Activated CD8-positive, alpha-beta T cell treated with anti-CD3 and anti-CD28 coated beads for 36 hours (primary cell): Measurements from ENCODE around the gene PPP4R2. TPM values are rescaled to one million over a fixed set of nuclear protein-coding genes. Genes with fewer than 3 reads are reported as not detected.

Experiments
- ATAC-seq: fragments of 200-7000 bp; cut with Tn5 transposase; one replicate; pipeline ENCODE4 v1.10.0; 2021; ENCODE audit warnings: mild to moderate bottlenecking, moderate library complexity
- CTCF ChIA-PET: fragments of 350-600 bp; sonication (Branson Sonifier 250); formaldehyde crosslinking; loops from one replicate; lab custom pipeline; 2021; ENCODE audit warnings: antibody characterized with exemption; lab: Charles Lee
- POLR2A ChIA-PET: fragments of 350-600 bp; sonication (Branson Sonifier 250); formaldehyde crosslinking; loops from one replicate; lab custom pipeline; 2021; ENCODE audit warnings: antibody characterized with exemption; lab: Charles Lee
- DNase-seq: peaks from one replicate; pipeline ENCODE4 v3.0.0-alpha.2; 2020
- H3K27ac Mint-ChIP-seq: one replicate; pipeline ENCODE4 v1.8.0; 2021; ENCODE audit warnings: mild to moderate bottlenecking, mixed read lengths
- H3K27me3 Mint-ChIP-seq: one replicate; pipeline ENCODE4 v1.8.0; 2021; ENCODE audit warnings: mixed read lengths
- H3K36me3 Mint-ChIP-seq: one replicate; pipeline ENCODE4 v1.8.0; 2021; ENCODE audit warnings: low read depth, mixed read lengths
- H3K4me1 Mint-ChIP-seq: one replicate; pipeline ENCODE4 v1.8.0; 2021; ENCODE audit warnings: low read depth, mixed read lengths
- H3K4me3 Mint-ChIP-seq: one replicate; pipeline ENCODE4 v1.8.0; 2021; ENCODE audit warnings: mild to moderate bottlenecking, moderate library complexity, mixed read lengths
- H3K9me3 Mint-ChIP-seq: one replicate; pipeline ENCODE4 v1.8.0; 2021; ENCODE audit warnings: mixed read lengths
- intact Hi-C: fragments of 100-400 bp; cut with micrococcal nuclease; formaldehyde crosslinking; loops from one replicate; pipeline ENCODE4 v1.10.0; 2022
- total RNA-seq, 2 experiments: library from RNA; stranded (reverse); gene quantifications; one replicate each; pipeline ENCODE4 v1.2.3, GENCODE V29; 2021
- TF ChIP-seq, protein P1 (sequence below): fragments of 200-600 bp; IDR thresholded peaks from one replicate; pipeline ENCODE4 v1.8.0; 2022; ENCODE audit warnings: antibody characterized with exemption, mild to moderate bottlenecking

Gene PPP4R2
- total RNA-seq, 2 experiments from 2014 or later = 85.5 to 88.6 TPM

DNA sequence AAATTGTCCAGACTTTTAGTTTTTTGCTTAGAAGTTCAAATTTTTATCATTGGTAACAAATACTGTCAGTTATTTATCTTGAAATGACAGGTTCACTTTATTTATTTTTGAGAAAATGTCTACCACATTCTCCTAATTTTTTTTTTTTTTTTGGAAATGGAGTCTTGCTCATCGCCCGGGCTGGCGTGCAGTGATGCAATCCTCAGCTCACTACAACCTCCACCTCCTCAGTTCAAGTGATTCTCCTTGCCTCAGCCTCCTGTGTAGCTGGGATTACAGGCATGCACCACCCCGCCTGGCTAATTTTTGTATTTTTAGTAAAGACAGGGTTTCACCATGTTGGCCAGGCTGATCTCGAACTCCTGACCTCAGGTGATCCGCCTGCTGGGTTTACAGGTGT, 48.8 kb downstream of the PPP4R2 start:
- H3K4me1 Mint-ChIP-seq = peaks cover 54% of the 10 kb centered on the region
- ATAC-seq = no peak

DNA sequence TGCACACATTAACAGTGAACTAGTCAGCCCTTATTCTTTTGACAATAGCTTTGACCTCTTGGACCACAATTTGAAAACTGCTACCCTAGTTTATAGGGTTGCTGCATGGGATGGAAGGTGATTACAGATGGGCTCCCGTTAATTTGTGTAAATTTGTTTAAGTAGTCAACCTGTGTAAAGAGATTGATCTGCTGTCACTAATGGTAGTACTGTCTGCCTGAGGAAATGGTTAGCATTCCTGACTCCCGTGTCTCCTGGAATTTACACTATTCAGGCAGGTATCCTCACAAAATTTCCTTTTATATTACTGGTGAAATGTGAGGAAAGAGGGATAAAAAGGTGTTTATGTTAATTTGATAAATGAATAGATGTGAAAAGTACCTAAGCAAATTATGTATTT, 49.6 kb downstream of the PPP4R2 start:
- POLR2A ChIA-PET = interaction anchor here (0.7 to 0.9 kb wide), 2 partner anchors 24 to 66 kb away, joined by 3 read pairs; no protein-coding TSS in a partner anchor
- Mint-ChIP-seq H3K36me3 (peaks cover 10% of the 10 kb centered on the region), H3K4me3 (no peak overlapping the region), H3K4me1 (peaks cover 48% of the 10 kb centered on the region), H3K9me3 (no peaks in the 10 kb centered on the region), H3K27me3 (no peaks in the 10 kb centered on the region), H3K27ac (peak overlapping the region; percentile 37)
- DNase-seq (no peak), ATAC-seq (no peak)
- TF ChIP-seq, protein P1, sequence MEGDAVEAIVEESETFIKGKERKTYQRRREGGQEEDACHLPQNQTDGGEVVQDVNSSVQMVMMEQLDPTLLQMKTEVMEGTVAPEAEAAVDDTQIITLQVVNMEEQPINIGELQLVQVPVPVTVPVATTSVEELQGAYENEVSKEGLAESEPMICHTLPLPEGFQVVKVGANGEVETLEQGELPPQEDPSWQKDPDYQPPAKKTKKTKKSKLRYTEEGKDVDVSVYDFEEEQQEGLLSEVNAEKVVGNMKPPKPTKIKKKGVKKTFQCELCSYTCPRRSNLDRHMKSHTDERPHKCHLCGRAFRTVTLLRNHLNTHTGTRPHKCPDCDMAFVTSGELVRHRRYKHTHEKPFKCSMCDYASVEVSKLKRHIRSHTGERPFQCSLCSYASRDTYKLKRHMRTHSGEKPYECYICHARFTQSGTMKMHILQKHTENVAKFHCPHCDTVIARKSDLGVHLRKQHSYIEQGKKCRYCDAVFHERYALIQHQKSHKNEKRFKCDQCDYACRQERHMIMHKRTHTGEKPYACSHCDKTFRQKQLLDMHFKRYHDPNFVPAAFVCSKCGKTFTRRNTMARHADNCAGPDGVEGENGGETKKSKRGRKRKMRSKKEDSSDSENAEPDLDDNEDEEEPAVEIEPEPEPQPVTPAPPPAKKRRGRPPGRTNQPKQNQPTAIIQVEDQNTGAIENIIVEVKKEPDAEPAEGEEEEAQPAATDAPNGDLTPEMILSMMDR = no peak
- intact Hi-C loops = no loop called here
- CTCF ChIA-PET = interaction anchor here (1.0 to 4.3 kb wide), 2 partner anchors 8 to 10 kb away, joined by 3 to 24 read pairs; no protein-coding TSS in a partner anchor

More for the DNA sequence above, 48.8 kb downstream of the PPP4R2 start:
- H3K27me3 Mint-ChIP-seq = no peaks in the 10 kb centered on the region
- CTCF ChIA-PET = interaction anchor here (4.3 kb wide), 1 partner anchor 11 kb away, joined by 24 read pairs; no protein-coding TSS in a partner anchor
- peaks cover 10% of the 10 kb centered on the region for H3K36me3 Mint-ChIP-seq
- no peak for DNase-seq
- H3K9me3 Mint-ChIP-seq = no peaks in the 10 kb centered on the region
- intact Hi-C loops = no loop called here
- POLR2A ChIA-PET = interaction anchor here (0.7 to 0.9 kb wide), 2 partner anchors 23 to 65 kb away, joined by 3 read pairs; no protein-coding TSS in a partner anchor
- TF ChIP-seq, protein P1 = no peak
- no peak overlapping the region for H3K4me3 Mint-ChIP-seq
- no peak overlapping the region for H3K27ac Mint-ChIP-seq

DNA sequence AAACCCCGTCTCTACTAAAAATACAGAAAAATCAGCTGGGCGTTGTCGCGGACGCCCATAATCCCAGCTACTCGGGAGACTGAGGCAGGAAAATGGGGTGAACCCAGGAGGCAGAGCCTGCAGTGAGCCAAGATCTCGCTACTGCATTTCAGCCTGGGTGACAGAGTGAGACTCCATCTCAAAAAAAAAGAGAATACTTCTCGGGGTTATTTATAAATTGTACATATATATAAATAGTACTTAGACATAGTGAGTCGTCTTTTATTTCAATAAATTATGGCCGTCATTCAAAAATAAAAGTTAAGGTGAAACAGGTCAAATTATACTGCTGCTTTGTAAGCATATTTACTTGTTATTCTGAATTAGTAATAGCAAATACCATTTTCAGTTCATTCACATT, 52.7 kb downstream of the PPP4R2 start:
- TF ChIP-seq, protein P1 = no peak
- ChIA-PET CTCF (no interaction called here), POLR2A (interaction anchor here (1.0 kb wide), 1 partner anchor 57 kb away, joined by 3 read pairs; no protein-coding TSS in a partner anchor)
- intact Hi-C loops = no loop called here
- no peaks in the 10 kb centered on the region for H3K9me3 Mint-ChIP-seq
- ATAC-seq = no peak
- no peak overlapping the region for H3K27ac Mint-ChIP-seq
- no peak for DNase-seq
- no peak overlapping the region for H3K4me3 Mint-ChIP-seq
- peaks cover 6% of the 10 kb centered on the region for H3K36me3 Mint-ChIP-seq
- H3K4me1 Mint-ChIP-seq = peaks cover 33% of the 10 kb centered on the region
- H3K27me3 Mint-ChIP-seq = no peaks in the 10 kb centered on the region

DNA sequence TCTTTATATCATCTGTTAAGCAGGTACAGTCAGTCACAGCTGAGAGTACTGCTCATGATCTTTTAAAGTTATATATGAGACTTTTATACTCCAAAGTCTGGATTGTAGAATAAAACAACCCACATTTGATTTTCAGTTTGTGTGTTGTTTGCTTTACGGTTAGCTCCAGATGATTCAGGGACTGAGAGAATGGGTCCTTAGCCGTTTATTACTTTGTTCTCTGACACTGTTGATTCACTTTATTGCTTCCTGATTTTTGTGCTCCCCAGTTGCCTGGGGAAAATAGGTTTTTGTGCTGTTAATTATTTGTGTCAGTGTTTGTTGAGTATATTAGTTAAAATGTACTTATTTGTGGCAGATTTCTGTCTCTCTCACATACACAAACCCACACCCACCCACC, 56.2 kb downstream of the PPP4R2 start:
- peaks cover 24% of the 10 kb centered on the region for H3K4me1 Mint-ChIP-seq
- ATAC-seq (no peak), DNase-seq (no peak)
- CTCF ChIA-PET = interaction anchor here (1.2 kb wide), 1 partner anchor 32 kb away, joined by 3 read pairs; no protein-coding TSS in a partner anchor
- H3K27ac Mint-ChIP-seq = no peak overlapping the region
- POLR2A ChIA-PET = no interaction called here
- peaks cover 6% of the 10 kb centered on the region for H3K36me3 Mint-ChIP-seq
- intact Hi-C loops = no loop called here
- H3K27me3 Mint-ChIP-seq = no peaks in the 10 kb centered on the region
- TF ChIP-seq, protein P1 = no peak
- H3K9me3 Mint-ChIP-seq = no peaks in the 10 kb centered on the region
- no peak overlapping the region for H3K4me3 Mint-ChIP-seq

DNA sequence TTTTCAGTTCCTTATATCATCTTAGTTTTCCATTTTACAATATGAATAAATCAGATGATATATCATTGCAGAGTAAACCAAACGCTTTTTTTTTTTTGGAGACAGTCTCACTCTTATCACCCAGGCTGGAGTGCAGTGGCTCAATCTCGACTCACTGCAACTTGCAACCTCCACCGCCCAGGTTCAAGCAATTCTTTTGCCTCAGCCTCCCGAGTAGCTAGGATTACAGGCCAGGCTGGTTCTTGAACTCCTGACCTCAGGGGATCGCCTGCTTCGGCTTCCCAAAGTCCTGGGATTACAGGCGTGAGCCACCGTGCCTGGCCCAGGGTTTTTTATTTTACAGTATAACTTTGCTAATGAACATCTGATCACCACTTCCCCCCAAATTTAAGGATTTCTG, 59.0 kb downstream of the PPP4R2 start:
- H3K36me3 Mint-ChIP-seq = peaks cover 10% of the 10 kb centered on the region
- ATAC-seq = no peak
- no peak for DNase-seq
- H3K4me1 Mint-ChIP-seq = peaks cover 28% of the 10 kb centered on the region
- H3K4me3 Mint-ChIP-seq = no peak overlapping the region
- intact Hi-C loops = no loop called here
- ChIA-PET POLR2A (no interaction called here), CTCF (interaction anchor here (0.8 to 5.6 kb wide), 18 partner anchors 11 to 1180 kb away, joined by 3 to 60 read pairs (median 9); no protein-coding TSS in a partner anchor)
- no peaks in the 10 kb centered on the region for H3K27me3 Mint-ChIP-seq
- no peaks in the 10 kb centered on the region for H3K9me3 Mint-ChIP-seq
- no peak overlapping the region for H3K27ac Mint-ChIP-seq
- TF ChIP-seq, protein P1 = no peak
